Ascending aorta (tissue), 2 donors: Measurements from ENCODE around the gene SEMA4C. TPM values are rescaled to one million over a fixed set of nuclear protein-coding genes. Genes with fewer than 3 reads are reported as not detected.

Experiments
- DNase-seq, 2 donors: peaks; one replicate each; pipeline ENCODE4 v3.0.0-alpha.2; 2019; ENCODE audit warnings: low spot score in 2 of 2
- H3K27ac ChIP-seq, 2 donors: fragments of 200-600 bp; sonication (generic); one replicate each; pipeline ENCODE4 v1.5.1; 2016 to 2017; ENCODE audit warnings: mild to moderate bottlenecking in 1 of 2
- H3K27me3 ChIP-seq: fragments of 200-600 bp; sonication (generic); one replicate; pipeline ENCODE4 v1.5.1; 2017
- H3K36me3 ChIP-seq, 2 donors: fragments of 200-600 bp; sonication (generic); one replicate each; pipeline ENCODE4 v1.5.1; 2016
- H3K4me1 ChIP-seq, 2 donors: fragments of 200-600 bp; sonication (generic); one replicate each; pipeline ENCODE4 v1.5.1; 2016 to 2017; ENCODE audit warnings: mild to moderate bottlenecking in 1 of 2
- H3K4me3 ChIP-seq, 2 donors: fragments of 200-600 bp; sonication (generic); one replicate each; pipeline ENCODE4 v1.5.1; 2016 to 2017; ENCODE audit warnings: mild to moderate bottlenecking in 1 of 2
- H3K9me3 ChIP-seq, 2 donors: fragments of 200-600 bp; sonication (generic); one replicate each; pipeline ENCODE4 v1.5.1; 2016
- CTCF ChIP-seq, 3 experiments: fragments of 200-600 bp in 2 of 3; fragments of 450-650 bp in 1 of 3; sonication (generic) in 2 of 3; IDR thresholded peaks; one replicate each; pipeline ENCODE4 v1.5.1; 2016 to 2019; ENCODE audit warnings: antibody characterized with exemption in 3 of 3, mild to moderate bottlenecking in 1 of 3, moderate library complexity in 1 of 3
- intact Hi-C: fragments of 100-400 bp; cut with DNase I; formaldehyde crosslinking; loops from one replicate; pipeline ENCODE4 v1.15.1; 2023
- total RNA-seq: library from RNA; depleted of rRNA; stranded (reverse); fragments of >200 nt; gene quantifications from one replicate; pipeline ENCODE4 v1.1.0, GENCODE V29; 2016

The SEMA4C gene
- total RNA-seq, 1 donor from 2014 or later: 56.9 TPM

GRCh38 chr2:96895746-96896651 is 26.1 kb upstream of the SEMA4C start:
- no peaks in the 10 kb centered on the region for H3K36me3 ChIP-seq
- no peak overlapping the region for H3K4me3 ChIP-seq
- intact Hi-C loops: no loop called here
- H3K9me3 ChIP-seq: no peaks in the 10 kb centered on the region
- no peak for TF ChIP-seq CTCF (IDR thresholded peaks at IDR 0.05)
- H3K4me1 ChIP-seq: peaks cover 11 to 19% of the 10 kb centered on the region in 2 donors
- no peaks in the 10 kb centered on the region for H3K27me3 ChIP-seq
- H3K27ac ChIP-seq: peak overlapping the region; percentile 50 to 54
- no peak for DNase-seq

GRCh38 chr2:96895032-96895745 is 25.3 kb upstream of the SEMA4C start:
- Histone ChIP-seq H3K4me3 (no peak overlapping the region), H3K36me3 (no peaks in the 10 kb centered on the region), H3K27ac (peak overlapping the region; percentile 50 to 54), H3K9me3 (no peaks in the 10 kb centered on the region), H3K27me3 (no peaks in the 10 kb centered on the region), H3K4me1 (peaks cover 16 to 26% of the 10 kb centered on the region in 2 donors)
- intact Hi-C loops: no loop called here
- TF ChIP-seq CTCF (IDR thresholded peaks at IDR 0.05): no peak
- DNase-seq: no peak

- H3K4me3 ChIP-seq: no peak overlapping the region
- DNase-seq: no peak
- peaks cover 17 to 29% of the 10 kb centered on the region in 2 donors for H3K4me1 ChIP-seq
- H3K27ac ChIP-seq: no peak overlapping the region
- no peaks in the 10 kb centered on the region for H3K36me3 ChIP-seq
- H3K9me3 ChIP-seq: no peaks in the 10 kb centered on the region
- intact Hi-C loops: no loop called here
- H3K27me3 ChIP-seq: no peaks in the 10 kb centered on the region
- TF ChIP-seq CTCF (IDR thresholded peaks at IDR 0.05): no peak
These were observed 24.3 kb upstream of the SEMA4C start for GRCh38 chr2:96894151-96894531.

GRCh38 chr2:96893289-96894150 is 23.6 kb upstream of the SEMA4C start:
- H3K27ac ChIP-seq: no peak overlapping the region
- H3K4me1 ChIP-seq: peaks cover 17 to 32% of the 10 kb centered on the region in 2 donors
- intact Hi-C loops: no loop called here
- no peak for DNase-seq
- H3K4me3 ChIP-seq: no peak overlapping the region
- no peaks in the 10 kb centered on the region for H3K27me3 ChIP-seq
- no peaks in the 10 kb centered on the region for H3K36me3 ChIP-seq
- no peak for TF ChIP-seq CTCF (IDR thresholded peaks at IDR 0.05)
- H3K9me3 ChIP-seq: no peaks in the 10 kb centered on the region

GRCh38 chr2:96891591-96892333 is 21.9 kb upstream of the SEMA4C start:
- TF ChIP-seq CTCF (IDR thresholded peaks at IDR 0.05): no peak
- intact Hi-C loops: no loop called here
- Histone ChIP-seq H3K4me1 (peaks cover 28 to 48% of the 10 kb centered on the region in 2 donors), H3K4me3 (peak overlapping the region in 1 of 2 donors; percentile 11), H3K27me3 (no peaks in the 10 kb centered on the region), H3K36me3 (no peaks in the 10 kb centered on the region), H3K27ac (peak overlapping the region; percentile 64 to 74), H3K9me3 (no peaks in the 10 kb centered on the region)
- DNase-seq: no peak
